ENCODE results near the gene EFTUD2.

Gene EFTUD2

GRCh38 chr17:44901411-44901921, 2.2 kb upstream of the EFTUD2 start (continued):
- TF ChIP-seq REST (tag by site-specific recombination; IDR thresholded peaks at IDR 0.05) = no peak
- TF ChIP-seq ZNF776 (tag by site-specific recombination; IDR thresholded peaks at IDR 0.05; ENCODE audit: borderline replicate concordance) = no peak
- TF ChIP-seq ZNF623 (tag by site-specific recombination; IDR thresholded peaks at IDR 0.05) = no peak
- TF ChIP-seq ZNF10 (tag by site-specific recombination; IDR thresholded peaks at IDR 0.05) = peak; percentile 64; the same call in 1 of the 2 replicates
- TF ChIP-seq ZNF549 (tag by site-specific recombination; IDR thresholded peaks at IDR 0.05) = no peak
- TF ChIP-seq, protein P1, sequence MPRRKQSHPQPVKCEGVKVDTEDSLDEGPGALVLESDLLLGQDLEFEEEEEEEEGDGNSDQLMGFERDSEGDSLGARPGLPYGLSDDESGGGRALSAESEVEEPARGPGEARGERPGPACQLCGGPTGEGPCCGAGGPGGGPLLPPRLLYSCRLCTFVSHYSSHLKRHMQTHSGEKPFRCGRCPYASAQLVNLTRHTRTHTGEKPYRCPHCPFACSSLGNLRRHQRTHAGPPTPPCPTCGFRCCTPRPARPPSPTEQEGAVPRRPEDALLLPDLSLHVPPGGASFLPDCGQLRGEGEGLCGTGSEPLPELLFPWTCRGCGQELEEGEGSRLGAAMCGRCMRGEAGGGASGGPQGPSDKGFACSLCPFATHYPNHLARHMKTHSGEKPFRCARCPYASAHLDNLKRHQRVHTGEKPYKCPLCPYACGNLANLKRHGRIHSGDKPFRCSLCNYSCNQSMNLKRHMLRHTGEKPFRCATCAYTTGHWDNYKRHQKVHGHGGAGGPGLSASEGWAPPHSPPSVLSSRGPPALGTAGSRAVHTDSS (tag by site-specific recombination; IDR thresholded peaks at IDR 0.05) = 0 out of 2 replicates have a peak, but pooled peaks have one; percentile 13
- no peak; the same call in 1 of the 2 replicates for TF ChIP-seq ZSCAN4 (tag by site-specific recombination; IDR thresholded peaks at IDR 0.05)
- TF ChIP-seq, protein P2, sequence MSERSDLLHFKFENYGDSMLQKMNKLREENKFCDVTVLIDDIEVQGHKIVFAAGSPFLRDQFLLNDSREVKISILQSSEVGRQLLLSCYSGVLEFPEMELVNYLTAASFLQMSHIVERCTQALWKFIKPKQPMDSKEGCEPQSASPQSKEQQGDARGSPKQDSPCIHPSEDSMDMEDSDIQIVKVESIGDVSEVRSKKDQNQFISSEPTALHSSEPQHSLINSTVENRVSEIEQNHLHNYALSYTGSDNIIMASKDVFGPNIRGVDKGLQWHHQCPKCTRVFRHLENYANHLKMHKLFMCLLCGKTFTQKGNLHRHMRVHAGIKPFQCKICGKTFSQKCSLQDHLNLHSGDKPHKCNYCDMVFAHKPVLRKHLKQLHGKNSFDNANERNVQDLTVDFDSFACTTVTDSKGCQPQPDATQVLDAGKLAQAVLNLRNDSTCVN (tag by site-specific recombination; optimal IDR thresholded peaks at IDR 0.05) = no peak
- no peak; the same call in 1 of the 2 replicates for TF ChIP-seq GLIS2 (tag by site-specific recombination; IDR thresholded peaks at IDR 0.05)
- no peak for TF ChIP-seq ZBTB6 (tag by site-specific recombination; IDR thresholded peaks at IDR 0.05)
- TF ChIP-seq ZNF335 (tag by site-specific recombination; conservative IDR thresholded peaks at IDR 0.05) = peak; percentile 47; the same call in 1 of the 2 replicates
- TF ChIP-seq ZNF202 (tag by site-specific recombination; IDR thresholded peaks at IDR 0.05; ENCODE audit: borderline replicate concordance) = no peak
- TF ChIP-seq ZFHX2 (tag by site-specific recombination; conservative IDR thresholded peaks at IDR 0.05) = peak; percentile 58

- H3K4me1 ChIP-seq (ENCODE audit: control insufficient read depth, insufficient read depth, low read length) = peaks cover 24% of the 10 kb centered on the region
- H3K9me3 ChIP-seq (ENCODE audit: control insufficient read depth, insufficient read depth, low read depth, low read length) = no peaks in the 10 kb centered on the region
- H3K36me3 ChIP-seq (ENCODE audit: control insufficient read depth in 2 of 2, insufficient read depth in 1 of 2, low read length in 2 of 2) = peaks cover 5 to 21% of the 10 kb centered on the region in 2 experiments; a peak in 2 of 3 replicates
- POLR2A ChIA-PET = interaction anchor here (1.1 to 2.5 kb wide), 2 partner anchors 10 to 160 kb away, joined by 3 to 6 read pairs; no protein-coding TSS in a partner anchor
- CTCF ChIA-PET = interaction anchor here (0.7 to 8.3 kb wide), 7 partner anchors 10 to 198 kb away, joined by 3 to 74 read pairs (median 4); no protein-coding TSS in a partner anchor
- no peak overlapping the region for H3K4me3 ChIP-seq (ENCODE audit: low read depth, low read length)
- peak overlapping the region; percentile 45 for H3K27ac ChIP-seq (ENCODE audit: extremely low read depth, low read depth, low read length)
- no peak for TF ChIP-seq REPIN1 (tag by site-specific recombination; IDR thresholded peaks at IDR 0.05; ENCODE audit: low read depth)
- peak; percentile 30; the same call in 1 of the 2 replicates for TF ChIP-seq ZNF335 (tag by site-specific recombination; conservative IDR thresholded peaks at IDR 0.05)
- TF ChIP-seq, protein P3, sequence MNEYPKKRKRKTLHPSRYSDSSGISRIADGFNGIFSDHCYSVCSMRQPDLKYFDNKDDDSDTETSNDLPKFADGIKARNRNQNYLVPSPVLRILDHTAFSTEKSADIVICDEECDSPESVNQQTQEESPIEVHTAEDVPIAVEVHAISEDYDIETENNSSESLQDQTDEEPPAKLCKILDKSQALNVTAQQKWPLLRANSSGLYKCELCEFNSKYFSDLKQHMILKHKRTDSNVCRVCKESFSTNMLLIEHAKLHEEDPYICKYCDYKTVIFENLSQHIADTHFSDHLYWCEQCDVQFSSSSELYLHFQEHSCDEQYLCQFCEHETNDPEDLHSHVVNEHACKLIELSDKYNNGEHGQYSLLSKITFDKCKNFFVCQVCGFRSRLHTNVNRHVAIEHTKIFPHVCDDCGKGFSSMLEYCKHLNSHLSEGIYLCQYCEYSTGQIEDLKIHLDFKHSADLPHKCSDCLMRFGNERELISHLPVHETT (tag by site-specific recombination; IDR thresholded peaks at IDR 0.05) = 0 out of 2 replicates have a peak, but pooled peaks have one; percentile 46
- no peak for TF ChIP-seq ZFP37 (tag by site-specific recombination; IDR thresholded peaks at IDR 0.05)
- peak; percentile 80; the same call in 1 of the 2 replicates for TF ChIP-seq ZNF558 (tag by site-specific recombination; IDR thresholded peaks at IDR 0.05)
- TF ChIP-seq ZNF777 (tag by site-specific recombination; IDR thresholded peaks at IDR 0.05; ENCODE audit: borderline replicate concordance) = no peak
- TF ChIP-seq SP7 (tag by site-specific recombination; IDR thresholded peaks at IDR 0.05) = peak; percentile 57
- TF ChIP-seq ZBTB8A (tag by site-specific recombination; IDR thresholded peaks at IDR 0.05) = 0 out of 2 replicates have a peak, but pooled peaks have one; percentile 14
- no peak for TF ChIP-seq ZNF837 (tag by site-specific recombination; IDR thresholded peaks at IDR 0.05)
- no peak for TF ChIP-seq ZNF704 (tag by site-specific recombination; IDR thresholded peaks at IDR 0.05)
- peak; percentile 88 for TF ChIP-seq ZNF664 (tag by site-specific recombination; IDR thresholded peaks at IDR 0.05)
- TF ChIP-seq ZNF629 (tag by site-specific recombination; IDR thresholded peaks at IDR 0.05) = peak; percentile 90
- TF ChIP-seq ZNF660 (tag by site-specific recombination; IDR thresholded peaks at IDR 0.05) = peak; percentile 93; the same call in 1 of the 2 replicates
Measured at GRCh38 chr17:44900894-44901293, 1.6 kb upstream of the EFTUD2 start.

Data from HEK293 (cell line).